T-helper 1 cell treated with Interleukin-12 subunit alpha and Interleukin-12 subunit beta and Interleukin-4 antibody, amounts not matched to agents 30 μg/mL and 1 μg/mL, for 36 hours (primary cell): ENCODE results near the gene FRY.

Experiments used
- H3K27ac Mint-ChIP-seq: one replicate; pipeline ENCODE4 v1.8.0; 2021; ENCODE audit warnings: mild to moderate bottlenecking, mixed read lengths
- H3K27me3 Mint-ChIP-seq: one replicate; pipeline ENCODE4 v1.8.0; 2021; ENCODE audit warnings: low read depth, mixed read lengths
- H3K36me3 Mint-ChIP-seq: one replicate; pipeline ENCODE4 v1.8.0; 2021; ENCODE audit warnings: low read depth, mixed read lengths
- H3K4me1 Mint-ChIP-seq: one replicate; pipeline ENCODE4 v1.8.0; 2021; ENCODE audit warnings: low read depth, mixed read lengths
- H3K4me3 Mint-ChIP-seq: one replicate; pipeline ENCODE4 v1.8.0; 2021; ENCODE audit warnings: mild to moderate bottlenecking, moderate library complexity, mixed read lengths
- H3K9me3 Mint-ChIP-seq: one replicate; pipeline ENCODE4 v1.8.0; 2021; ENCODE audit warnings: mixed read lengths

The FRY gene

GRCh38 chr13:32305646-32306045 is 274.1 kb downstream of the FRY start:
- Mint-ChIP-seq H3K4me1 (peaks cover 13% of the 10 kb centered on the region), H3K9me3 (no peaks in the 10 kb centered on the region), H3K27me3 (peaks cover 5% of the 10 kb centered on the region), H3K27ac (no peak overlapping the region), H3K36me3 (no peaks in the 10 kb centered on the region), H3K4me3 (no peak overlapping the region)

GRCh38 chr13:32309312-32310133 is 277.9 kb downstream of the FRY start:
- H3K36me3 Mint-ChIP-seq, result no peaks in the 10 kb centered on the region
- peak overlapping the region; percentile 5 for H3K4me3 Mint-ChIP-seq
- H3K9me3 Mint-ChIP-seq, result no peaks in the 10 kb centered on the region
- peaks cover 18% of the 10 kb centered on the region for H3K4me1 Mint-ChIP-seq
- peak overlapping the region; percentile 2 for H3K27ac Mint-ChIP-seq
- peaks cover 5% of the 10 kb centered on the region for H3K27me3 Mint-ChIP-seq

GRCh38 chr13:32310134-32310706 is 278.6 kb downstream of the FRY start:
- Mint-ChIP-seq H3K27ac (no peak overlapping the region), H3K4me1 (peaks cover 23% of the 10 kb centered on the region), H3K4me3 (no peak overlapping the region), H3K9me3 (no peaks in the 10 kb centered on the region), H3K36me3 (no peaks in the 10 kb centered on the region), H3K27me3 (peaks cover 5% of the 10 kb centered on the region)

GRCh38 chr13:32311188-32311897 is 279.8 kb downstream of the FRY start:
- Mint-ChIP-seq H3K27ac (no peak overlapping the region), H3K9me3 (no peaks in the 10 kb centered on the region), H3K4me1 (peaks cover 23% of the 10 kb centered on the region), H3K4me3 (no peak overlapping the region), H3K36me3 (no peaks in the 10 kb centered on the region), H3K27me3 (peaks cover under 1% of the 10 kb centered on the region)

GRCh38 chr13:32314271-32315237 is 283.0 kb downstream of the FRY start:
- peaks cover 29% of the 10 kb centered on the region for H3K4me1 Mint-ChIP-seq
- H3K4me3 Mint-ChIP-seq, result peak overlapping the region; percentile 94
- H3K27ac Mint-ChIP-seq, result peak overlapping the region; percentile 100
- no peaks in the 10 kb centered on the region for H3K27me3 Mint-ChIP-seq
- peaks cover 6% of the 10 kb centered on the region for H3K36me3 Mint-ChIP-seq
- H3K9me3 Mint-ChIP-seq, result no peaks in the 10 kb centered on the region

- no peaks in the 10 kb centered on the region for H3K9me3 Mint-ChIP-seq
- peaks cover 28% of the 10 kb centered on the region for H3K4me1 Mint-ChIP-seq
- peak within 1 kb of the TSS; percentile 100 for H3K27ac Mint-ChIP-seq
- no peaks in the 10 kb centered on the region for H3K27me3 Mint-ChIP-seq
- peaks cover 11% of the 10 kb centered on the region for H3K36me3 Mint-ChIP-seq
- peak within 1 kb of the TSS; percentile 94 for H3K4me3 Mint-ChIP-seq
Measured at GRCh38 chr13:32315238-32316027, 283.9 kb downstream of the FRY start, which contains the start of the genes BRCA2 and ZAR1L. BRCA2 (plus strand) TSS chr13:32315508; CDS start chr13:32316461, 953 bp downstream. ZAR1L (minus strand) TSS chr13:32315363; CDS start chr13:32311925, 3,438 bp downstream.

- Mint-ChIP-seq H3K9me3 (no peaks in the 10 kb centered on the region), H3K4me1 (peaks cover 29% of the 10 kb centered on the region), H3K36me3 (peaks cover 14% of the 10 kb centered on the region), H3K27ac (peak overlapping the region; percentile 100), H3K4me3 (peak overlapping the region; percentile 94), H3K27me3 (no peaks in the 10 kb centered on the region)
Measured at GRCh38 chr13:32316028-32316339, 284.4 kb downstream of the FRY start.

- H3K36me3 Mint-ChIP-seq, result peaks cover 18% of the 10 kb centered on the region
- peak overlapping the region; percentile 100 for H3K27ac Mint-ChIP-seq
- H3K27me3 Mint-ChIP-seq, result no peaks in the 10 kb centered on the region
- no peaks in the 10 kb centered on the region for H3K9me3 Mint-ChIP-seq
- peak overlapping the region; percentile 94 for H3K4me3 Mint-ChIP-seq
- H3K4me1 Mint-ChIP-seq, result peaks cover 33% of the 10 kb centered on the region
Measured at GRCh38 chr13:32316501-32316900, 284.9 kb downstream of the FRY start.

- Mint-ChIP-seq H3K4me3 (no peak overlapping the region), H3K27me3 (no peaks in the 10 kb centered on the region), H3K36me3 (peaks cover 18% of the 10 kb centered on the region), H3K4me1 (peaks cover 33% of the 10 kb centered on the region), H3K27ac (no peak overlapping the region), H3K9me3 (no peaks in the 10 kb centered on the region)
Measured at GRCh38 chr13:32317716-32318465, 286.3 kb downstream of the FRY start.

- no peak overlapping the region for H3K4me3 Mint-ChIP-seq
Measured at GRCh38 chr13:32320528-32320927, 289.0 kb downstream of the FRY start.

GRCh38 chr13:32323912-32324311 is 292.3 kb downstream of the FRY start:
- Mint-ChIP-seq H3K4me3 (no peak overlapping the region), H3K4me1 (peaks cover 21% of the 10 kb centered on the region), H3K36me3 (peaks cover 32% of the 10 kb centered on the region), H3K27me3 (no peaks in the 10 kb centered on the region), H3K9me3 (no peaks in the 10 kb centered on the region), H3K27ac (peak overlapping the region; percentile 13)

More at GRCh38 chr13:32320528-32320927, 289.0 kb downstream of the FRY start:
- Mint-ChIP-seq H3K9me3 (no peaks in the 10 kb centered on the region), H3K27ac (no peak overlapping the region), H3K4me1 (peaks cover 27% of the 10 kb centered on the region), H3K36me3 (peaks cover 24% of the 10 kb centered on the region), H3K27me3 (no peaks in the 10 kb centered on the region)

GRCh38 chr13:32330441-32330840 is 298.9 kb downstream of the FRY start:
- Mint-ChIP-seq H3K27ac (no peak overlapping the region), H3K4me3 (no peak overlapping the region), H3K36me3 (peaks cover 47% of the 10 kb centered on the region), H3K27me3 (no peaks in the 10 kb centered on the region), H3K4me1 (peaks cover 5% of the 10 kb centered on the region), H3K9me3 (peaks cover 5% of the 10 kb centered on the region)

GRCh38 chr13:32334671-32335070 is 303.1 kb downstream of the FRY start:
- Mint-ChIP-seq H3K27ac (no peak overlapping the region), H3K27me3 (no peaks in the 10 kb centered on the region), H3K36me3 (peaks cover 69% of the 10 kb centered on the region), H3K9me3 (peaks cover 13% of the 10 kb centered on the region), H3K4me1 (peaks cover 5% of the 10 kb centered on the region), H3K4me3 (no peak overlapping the region)
